Activated naive CD4-positive, alpha-beta T cell treated with anti-CD3 and anti-CD28 coated beads for 36 hours (primary cell): ENCODE data around the gene HCN3. TPM values are rescaled to one million over a fixed set of nuclear protein-coding genes. Genes with fewer than 3 reads are reported as not detected.

Source experiments
- CTCF ChIA-PET: fragments of 350-600 bp; sonication (Branson Sonifier 250); formaldehyde crosslinking; loops from one replicate; lab custom pipeline; 2021; ENCODE audit warnings: antibody characterized with exemption; lab: Charles Lee
- DNase-seq: peaks from one replicate; pipeline ENCODE4 v3.0.0-alpha.2; 2020
- H3K27ac Mint-ChIP-seq: one replicate; pipeline ENCODE4 v1.8.0; 2021; ENCODE audit warnings: mild to moderate bottlenecking, mixed read lengths
- H3K27me3 Mint-ChIP-seq: one replicate; pipeline ENCODE4 v1.8.0; 2021; ENCODE audit warnings: low read depth, mixed read lengths
- H3K36me3 Mint-ChIP-seq: one replicate; pipeline ENCODE4 v1.8.0; 2021; ENCODE audit warnings: low read depth, mixed read lengths
- H3K4me1 Mint-ChIP-seq: one replicate; pipeline ENCODE4 v1.8.0; 2021; ENCODE audit warnings: low read depth, mixed read lengths
- H3K4me3 Mint-ChIP-seq: one replicate; pipeline ENCODE4 v1.8.0; 2021; ENCODE audit warnings: mild to moderate bottlenecking, moderate library complexity, mixed read lengths
- H3K9me3 Mint-ChIP-seq: one replicate; pipeline ENCODE4 v1.8.0; 2021; ENCODE audit warnings: mixed read lengths
- intact Hi-C: fragments of 100-400 bp; cut with micrococcal nuclease; formaldehyde crosslinking; loops from one replicate; pipeline ENCODE4 v1.15.1; 2023
- total RNA-seq, 2 experiments: library from RNA; stranded (reverse); gene quantifications; one replicate each; pipeline ENCODE4 v1.2.3, GENCODE V29; 2021

Gene HCN3
- total RNA-seq, 2 experiments from 2014 or later = 0.79 to 1.6 TPM

GRCh38 chr1:155304558-155305063, 27.3 kb downstream of the HCN3 start:
- CTCF ChIA-PET = interaction anchor here (1.2 to 2.1 kb wide), 2 partner anchors 19 to 54 kb away, joined by 3 to 12 read pairs; no protein-coding TSS in a partner anchor
- Mint-ChIP-seq H3K36me3 (peaks cover 8% of the 10 kb centered on the region), H3K4me1 (peaks cover 5% of the 10 kb centered on the region), H3K27me3 (no peaks in the 10 kb centered on the region), H3K9me3 (no peaks in the 10 kb centered on the region), H3K4me3 (no peak overlapping the region), H3K27ac (no peak overlapping the region)
- intact Hi-C loops = loop anchor here (5.0 kb wide), 2 partner anchors 112 to 132 kb away; partner anchors contain the start of genes KRTCAP2 and TRIM46
- DNase-seq = no peak

DNA sequence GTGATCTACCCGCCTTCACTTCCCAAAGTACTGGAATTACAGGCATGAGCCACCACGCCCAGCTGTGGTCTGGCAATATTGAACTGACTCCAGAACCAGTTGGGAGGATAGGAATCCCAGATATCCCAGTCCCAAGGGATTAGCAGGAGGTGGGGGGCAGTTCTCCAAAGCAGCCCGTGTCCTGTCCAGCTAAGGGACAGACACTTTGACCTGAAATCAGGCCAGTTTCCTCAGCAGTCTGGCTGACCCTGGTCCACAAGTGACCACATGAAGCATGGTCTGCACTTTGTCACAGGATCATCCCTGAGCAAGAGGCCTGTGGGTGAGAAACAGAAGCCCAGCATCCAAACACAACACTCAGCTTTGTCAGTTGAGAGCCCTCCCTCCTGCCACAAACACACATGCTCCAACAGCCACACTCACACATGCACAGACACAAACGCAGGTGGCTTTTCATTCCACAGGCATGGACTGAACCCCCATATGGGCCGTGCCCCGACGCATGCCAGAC, 28.7 kb downstream of the HCN3 start:
- peak overlapping the region; percentile 61 for H3K27ac Mint-ChIP-seq
- no peak overlapping the region for H3K4me3 Mint-ChIP-seq
- DNase-seq = no peak
- H3K36me3 Mint-ChIP-seq = peaks cover 20% of the 10 kb centered on the region
- H3K27me3 Mint-ChIP-seq = no peaks in the 10 kb centered on the region
- peaks cover 17% of the 10 kb centered on the region for H3K4me1 Mint-ChIP-seq
- no peaks in the 10 kb centered on the region for H3K9me3 Mint-ChIP-seq
- intact Hi-C loops = loop anchor here (5.0 kb wide), 2 partner anchors 114 to 134 kb away; partner anchors contain the start of genes KRTCAP2 and TRIM46
- CTCF ChIA-PET = interaction anchor here (0.7 to 2.1 kb wide), 3 partner anchors 26 to 112 kb away, joined by 3 to 12 read pairs (median 3); no protein-coding TSS in a partner anchor

DNA sequence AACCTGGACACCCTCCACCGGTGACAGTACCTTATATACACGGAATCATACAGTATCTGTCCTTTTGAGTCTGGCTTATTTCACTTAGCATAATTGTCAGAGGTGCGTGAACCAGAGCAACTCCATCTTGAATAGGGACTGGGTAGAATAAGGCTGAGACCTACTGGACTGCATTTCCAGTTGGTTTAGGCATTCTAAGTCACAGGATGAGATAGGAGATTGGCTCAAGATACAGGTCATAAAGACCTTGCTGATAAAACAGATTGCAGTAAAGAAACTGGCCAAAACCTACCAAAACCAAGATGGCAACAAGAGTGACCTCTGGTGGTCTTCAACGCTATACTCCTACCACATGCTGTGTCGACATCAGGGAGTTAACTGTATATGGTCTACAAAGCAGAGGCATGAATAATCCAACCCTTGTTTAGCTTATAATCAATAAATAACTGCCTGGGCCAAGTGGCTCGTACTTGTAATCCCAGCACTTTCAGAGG, 30.0 kb downstream of the HCN3 start:
- DNase-seq = peak; percentile 34

DNA sequence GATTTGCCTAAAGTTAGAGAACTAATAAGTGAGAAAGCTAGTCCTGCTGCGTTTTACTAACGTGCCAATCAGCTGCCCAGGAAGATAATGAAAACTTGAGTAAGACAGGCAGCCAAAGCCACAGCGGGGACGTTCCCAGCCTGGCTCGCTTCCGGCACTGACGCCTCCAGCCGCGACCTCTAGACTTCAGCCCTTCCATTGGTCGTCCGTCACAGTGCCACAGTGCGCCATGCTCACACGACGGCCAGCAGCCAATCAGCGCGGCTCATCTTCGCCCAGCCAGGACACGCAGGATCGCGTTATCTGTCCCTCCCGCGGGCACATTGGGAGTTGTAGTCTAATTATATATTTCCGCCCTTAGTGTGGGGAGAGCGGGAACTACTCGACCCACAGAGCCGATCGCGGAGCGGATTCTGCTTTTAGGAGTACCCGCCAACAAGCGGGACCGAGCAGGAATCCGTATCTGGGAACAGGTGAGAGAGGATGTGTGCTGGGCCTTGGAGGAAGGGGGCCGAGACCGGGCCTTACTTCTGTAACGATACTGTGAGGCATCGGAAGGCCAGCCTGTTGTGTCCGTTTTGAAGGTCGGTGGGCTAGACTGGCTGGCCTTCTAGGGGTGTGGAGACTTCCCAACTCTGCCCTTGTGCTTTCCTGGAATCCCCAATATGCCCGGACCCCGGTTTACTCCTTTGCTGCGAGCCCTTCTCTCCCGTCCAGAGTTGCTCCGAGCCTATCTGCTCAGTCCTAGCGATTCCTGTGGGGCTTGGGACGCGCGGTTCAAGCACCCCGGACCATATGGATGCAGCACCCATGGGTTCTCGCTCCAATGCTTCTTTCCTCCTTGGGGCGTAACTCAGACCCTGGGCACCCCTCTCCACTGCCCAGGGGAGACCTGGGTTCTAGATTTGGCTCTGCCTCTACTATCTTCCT, 31.5 kb downstream of the HCN3 start, which contains the start of gene FDPS:
FDPS (plus strand) TSS at position 374 of the 930 bp plus-strand sequence. CDS start 924 bp downstream, outside the sequence.
- H3K27ac Mint-ChIP-seq = peak within 1 kb of the TSS; percentile 99
- no peaks in the 10 kb centered on the region for H3K27me3 Mint-ChIP-seq
- peak; percentile 99 for DNase-seq
- CTCF ChIA-PET = interaction anchor here (0.8 to 1.9 kb wide), 4 partner anchors 15 to 102 kb away, joined by 3 to 34 read pairs (median 6); partner anchors contain the start of genes CLK2 and THBS3
- peaks cover 43% of the 10 kb centered on the region for H3K36me3 Mint-ChIP-seq
- intact Hi-C loops = loop anchor here (1.0 to 5.0 kb wide), 15 partner anchors 15 to 746 kb away; partner anchors contain the start of genes CLK2, ENTREP3, HCN3 and KRTCAP2
- H3K4me3 Mint-ChIP-seq = peak within 1 kb of the TSS; percentile 96
- peaks cover 35% of the 10 kb centered on the region for H3K4me1 Mint-ChIP-seq
- H3K9me3 Mint-ChIP-seq = no peaks in the 10 kb centered on the region

More for the DNA sequence above, 30.0 kb downstream of the HCN3 start:
- peak overlapping the region; percentile 99 for H3K27ac Mint-ChIP-seq
- intact Hi-C loops = loop anchor here (5.0 kb wide), 2 partner anchors 115 to 135 kb away; partner anchors contain the start of genes KRTCAP2 and TRIM46
- peak overlapping the region; percentile 96 for H3K4me3 Mint-ChIP-seq
- CTCF ChIA-PET = interaction anchor here (0.6 to 1.9 kb wide), 8 partner anchors 8 to 371 kb away, joined by 3 to 34 read pairs (median 3); partner anchors contain the start of gene PMVK
- no peaks in the 10 kb centered on the region for H3K27me3 Mint-ChIP-seq
- H3K9me3 Mint-ChIP-seq = no peaks in the 10 kb centered on the region
- H3K4me1 Mint-ChIP-seq = peaks cover 28% of the 10 kb centered on the region
- H3K36me3 Mint-ChIP-seq = peaks cover 32% of the 10 kb centered on the region

- peaks cover 43% of the 10 kb centered on the region for H3K36me3 Mint-ChIP-seq
- H3K27ac Mint-ChIP-seq = peak overlapping the region; percentile 99
- CTCF ChIA-PET = no interaction called here
- intact Hi-C loops = loop anchor here (2.0 to 5.0 kb wide), 4 partner anchors 101 to 745 kb away; partner anchors contain the start of genes KRTCAP2, LAMTOR2, MTX1 and TRIM46
- peak; percentile 12 for DNase-seq
- peaks cover 35% of the 10 kb centered on the region for H3K4me1 Mint-ChIP-seq
- H3K27me3 Mint-ChIP-seq = no peaks in the 10 kb centered on the region
- H3K4me3 Mint-ChIP-seq = peak overlapping the region; percentile 96
- no peaks in the 10 kb centered on the region for H3K9me3 Mint-ChIP-seq
Measured at GRCh38 chr1:155309423-155310021, 32.3 kb downstream of the HCN3 start.

GRCh38 chr1:155313261-155313660, 36.0 kb downstream of the HCN3 start:
- CTCF ChIA-PET = interaction anchor here (1.3 kb wide), 1 partner anchor 10 kb away, joined by 5 read pairs; no protein-coding TSS in a partner anchor
- no peak for DNase-seq
- Mint-ChIP-seq H3K27me3 (no peaks in the 10 kb centered on the region), H3K36me3 (peaks cover 51% of the 10 kb centered on the region), H3K4me1 (peaks cover 30% of the 10 kb centered on the region), H3K27ac (no peak overlapping the region), H3K4me3 (no peak overlapping the region), H3K9me3 (no peaks in the 10 kb centered on the region)
- intact Hi-C loops = no loop called here

GRCh38 chr1:155316922-155317321, 39.7 kb downstream of the HCN3 start:
- intact Hi-C loops = no loop called here
- CTCF ChIA-PET = interaction anchor here (0.7 to 2.7 kb wide), 3 partner anchors 66 to 497 kb away, joined by 3 to 14 read pairs (median 3); no protein-coding TSS in a partner anchor
- H3K4me3 Mint-ChIP-seq = no peak overlapping the region
- H3K9me3 Mint-ChIP-seq = no peaks in the 10 kb centered on the region
- peaks cover 31% of the 10 kb centered on the region for H3K36me3 Mint-ChIP-seq
- DNase-seq = no peak
- peaks cover 38% of the 10 kb centered on the region for H3K4me1 Mint-ChIP-seq
- no peaks in the 10 kb centered on the region for H3K27me3 Mint-ChIP-seq
- H3K27ac Mint-ChIP-seq = no peak overlapping the region

DNA sequence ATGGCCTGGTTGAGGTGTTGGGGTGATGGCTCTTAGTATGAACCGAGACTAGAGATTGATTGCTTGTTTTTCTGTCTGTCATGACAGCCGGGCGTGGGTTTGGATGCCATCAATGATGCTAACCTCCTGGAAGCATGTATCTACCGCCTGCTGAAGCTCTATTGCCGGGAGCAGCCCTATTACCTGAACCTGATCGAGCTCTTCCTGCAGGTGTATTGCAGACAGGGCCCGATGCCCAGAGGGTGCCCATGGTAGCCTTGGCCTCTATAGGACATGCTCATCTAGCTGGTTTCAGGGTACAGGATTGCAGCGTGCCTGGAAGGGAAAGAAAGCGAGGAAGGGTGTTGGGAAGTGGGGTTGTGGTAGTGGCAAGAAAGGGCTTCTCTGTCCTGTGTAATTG, 40.8 kb downstream of the HCN3 start:
- no peaks in the 10 kb centered on the region for H3K9me3 Mint-ChIP-seq
- peaks cover 39% of the 10 kb centered on the region for H3K4me1 Mint-ChIP-seq
- no peak overlapping the region for H3K27ac Mint-ChIP-seq
- DNase-seq = no peak
- H3K27me3 Mint-ChIP-seq = peaks cover 2% of the 10 kb centered on the region
- CTCF ChIA-PET = interaction anchor here (2.7 kb wide), 1 partner anchor 67 kb away, joined by 14 read pairs; no protein-coding TSS in a partner anchor
- H3K36me3 Mint-ChIP-seq = peaks cover 24% of the 10 kb centered on the region
- intact Hi-C loops = no loop called here
- no peak overlapping the region for H3K4me3 Mint-ChIP-seq

GRCh38 chr1:155319536-155319935, 42.3 kb downstream of the HCN3 start:
- Mint-ChIP-seq H3K27me3 (peaks cover 2% of the 10 kb centered on the region), H3K9me3 (no peaks in the 10 kb centered on the region), H3K27ac (no peak overlapping the region), H3K36me3 (peaks cover 18% of the 10 kb centered on the region), H3K4me1 (peaks cover 34% of the 10 kb centered on the region), H3K4me3 (no peak overlapping the region)
- no peak for DNase-seq
- intact Hi-C loops = no loop called here
- CTCF ChIA-PET = interaction anchor here (9.5 kb wide), 1 partner anchor 68 kb away, joined by 118 read pairs; no protein-coding TSS in a partner anchor

GRCh38 chr1:155320252-155320651, 43.0 kb downstream of the HCN3 start:
- CTCF ChIA-PET = interaction anchor here (0.5 to 9.5 kb wide), 3 partner anchors 69 to 409 kb away, joined by 3 to 118 read pairs (median 4); no protein-coding TSS in a partner anchor
- H3K4me3 Mint-ChIP-seq = peak overlapping the region; percentile 58
- H3K4me1 Mint-ChIP-seq = peaks cover 34% of the 10 kb centered on the region
- no peak overlapping the region for H3K27ac Mint-ChIP-seq
- H3K36me3 Mint-ChIP-seq = peaks cover 14% of the 10 kb centered on the region
- no peaks in the 10 kb centered on the region for H3K9me3 Mint-ChIP-seq
- intact Hi-C loops = loop anchor here (5.0 kb wide), 1 partner anchor 128 kb away; no protein-coding TSS in a partner anchor
- peaks cover 2% of the 10 kb centered on the region for H3K27me3 Mint-ChIP-seq
- no peak for DNase-seq
